Hematopoietic multipotent progenitor cell treated with erythropoietin and hydrocortisone succinate and interleukin-3 and kit ligand, for 4 days (in vitro differentiated cells): Measurements from ENCODE around the gene PIK3R6.
"Not testable (repeated sequence)": the region's sequence is repeated elsewhere in the genome, so short reads cannot be mapped to it uniquely, and the experiment has no call there.

Experiments
- DNase-seq: peaks from one replicate; pipeline ENCODE4 v3.0.0-alpha.2; 2015

The PIK3R6 gene

DNA sequence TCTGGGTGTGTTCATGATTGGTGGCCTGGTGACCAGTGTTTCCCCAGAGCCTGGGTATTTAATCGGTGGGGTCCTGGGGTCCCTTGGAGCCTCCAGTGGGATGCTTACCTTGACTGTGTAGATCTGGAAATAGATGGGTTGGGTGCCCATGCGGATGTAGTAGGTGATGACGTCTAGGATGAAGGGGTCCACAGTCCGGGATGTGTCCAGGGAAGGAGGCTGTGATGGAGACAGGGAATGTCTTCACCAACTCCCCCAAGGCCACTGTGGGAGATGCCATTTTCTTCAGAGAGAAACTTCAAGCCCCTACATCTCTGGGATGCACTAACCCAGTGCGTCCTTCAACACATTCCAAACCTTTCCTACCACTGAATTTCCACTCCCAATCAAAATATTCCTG is 44.2 kb downstream of the PIK3R6 start:
- no peak for DNase-seq

DNA sequence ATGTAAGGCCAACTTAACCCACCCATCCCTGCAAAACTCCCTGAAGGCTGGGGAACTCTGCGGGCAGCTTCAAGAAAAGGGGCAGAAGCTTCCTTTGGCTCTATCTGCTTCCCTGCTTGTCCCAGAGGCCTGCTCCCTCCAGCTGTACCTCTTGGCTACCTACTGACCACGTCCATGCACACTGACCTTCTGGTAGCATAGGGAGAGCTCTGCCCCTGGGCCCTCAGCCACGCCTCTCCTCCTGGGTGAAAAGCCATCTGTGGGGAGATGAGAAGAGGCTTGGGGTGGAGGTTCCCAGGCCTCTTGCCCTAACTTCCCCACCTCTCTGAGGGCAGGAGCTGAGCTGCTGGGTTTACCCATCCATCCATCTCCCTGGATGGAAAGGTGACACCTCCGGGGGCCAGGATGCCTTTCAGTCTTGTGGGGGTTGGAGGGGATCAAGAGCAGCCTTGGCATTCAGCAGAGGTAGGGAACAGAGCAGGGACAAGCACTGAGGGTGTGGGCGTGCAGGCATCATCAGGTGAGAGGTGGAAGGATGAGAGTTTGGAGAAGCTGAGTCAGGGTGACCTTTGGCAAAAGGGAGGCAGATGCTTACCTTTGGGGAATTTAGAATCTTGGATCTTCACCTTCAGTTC is 45.0 kb downstream of the PIK3R6 start:
- no peak for DNase-seq

DNA sequence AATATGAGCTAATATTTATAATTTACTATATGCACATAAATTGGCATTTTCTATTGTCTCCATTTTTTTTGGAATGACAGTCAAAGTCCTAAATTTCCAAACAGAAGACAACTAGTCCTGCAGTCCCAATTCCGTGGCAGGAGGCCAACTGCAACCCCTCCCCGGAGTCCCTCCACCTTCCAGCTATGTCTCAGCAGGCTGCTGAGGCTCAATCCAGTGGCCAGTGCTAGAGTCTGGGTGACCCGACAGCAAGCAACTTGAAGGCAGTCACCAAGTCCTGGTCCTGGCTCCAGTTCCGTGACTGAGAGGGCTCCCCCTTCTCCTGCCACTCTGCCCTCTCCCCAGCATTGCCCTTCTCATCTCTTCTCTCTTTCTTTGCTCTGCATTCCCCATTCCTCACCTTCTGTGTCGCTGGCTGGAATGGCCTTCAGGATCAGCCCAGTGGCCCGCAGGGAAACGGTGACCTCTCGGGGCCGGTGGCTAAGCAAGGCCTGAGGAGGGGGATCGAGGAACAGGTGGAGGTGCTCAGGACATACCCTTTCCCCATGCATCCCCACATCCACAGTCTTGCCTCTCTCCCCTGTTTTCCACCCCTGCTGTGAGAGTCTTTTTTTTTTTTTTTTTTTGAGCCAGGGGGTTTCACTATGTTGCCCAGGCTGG is 45.9 kb downstream of the PIK3R6 start:
- no peak for DNase-seq

DNA sequence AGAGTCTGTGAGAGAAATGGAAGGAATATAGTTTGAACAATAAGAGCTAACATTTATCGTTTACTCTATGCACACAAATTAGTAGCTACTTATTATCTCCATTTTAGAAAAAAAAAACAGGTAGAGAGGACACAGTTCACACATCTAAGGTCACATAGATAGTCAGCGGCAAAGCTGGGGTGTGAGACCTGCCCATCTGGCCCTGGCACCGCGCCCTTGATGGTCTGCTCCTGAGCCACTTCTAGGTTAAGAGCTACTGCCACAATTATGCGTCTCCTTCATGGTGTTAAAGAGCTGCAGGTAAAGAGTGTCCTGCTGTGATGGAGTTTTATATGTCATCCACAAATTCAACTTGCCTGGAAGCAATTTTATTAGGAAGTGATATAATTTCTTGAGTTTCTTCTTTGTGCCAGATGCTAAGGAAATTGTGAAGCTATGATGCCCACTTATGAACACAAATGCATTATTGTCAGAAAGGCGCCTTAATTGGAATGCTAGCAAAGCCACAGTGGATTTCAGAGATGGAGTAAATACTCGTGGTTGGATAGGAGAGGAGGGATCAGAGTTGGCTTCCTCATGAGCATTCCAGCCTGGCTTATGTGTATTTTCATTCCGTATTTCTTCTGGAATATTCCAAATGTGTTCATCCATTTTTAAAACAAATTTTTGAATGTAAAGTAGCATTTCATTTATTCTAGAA is 47.0 kb downstream of the PIK3R6 start:
- DNase-seq, result no peak

- no peak for DNase-seq
These were observed 48.7 kb downstream of the PIK3R6 start for GRCh38 chr17:8818654-8819330.

DNA sequence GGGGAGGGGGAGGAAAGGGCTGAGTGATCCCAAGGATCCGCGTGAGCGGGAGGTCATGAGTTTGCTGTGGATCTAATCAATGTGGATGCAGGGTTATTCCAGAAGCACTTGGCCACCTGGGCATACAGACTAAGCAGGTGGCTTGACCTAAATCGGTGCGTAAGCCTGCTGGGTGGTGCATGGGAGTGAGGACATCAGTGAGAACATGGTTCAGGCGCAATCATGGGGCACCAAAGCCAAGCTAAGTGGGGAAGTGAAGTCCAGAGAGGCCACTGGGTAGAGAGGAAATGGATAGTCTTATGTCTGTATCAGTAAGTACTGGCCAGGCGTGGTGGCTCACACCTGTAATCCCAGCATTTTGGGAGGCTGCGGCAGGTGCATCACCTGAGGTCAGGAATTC is 49.4 kb downstream of the PIK3R6 start:
- DNase-seq, result no peak

- peak; percentile 29 for DNase-seq
These were observed 60.4 kb downstream of the PIK3R6 start for GRCh38 chr17:8806926-8807550.

- no peak for DNase-seq
These were observed 61.1 kb downstream of the PIK3R6 start for GRCh38 chr17:8806253-8806925.

DNA sequence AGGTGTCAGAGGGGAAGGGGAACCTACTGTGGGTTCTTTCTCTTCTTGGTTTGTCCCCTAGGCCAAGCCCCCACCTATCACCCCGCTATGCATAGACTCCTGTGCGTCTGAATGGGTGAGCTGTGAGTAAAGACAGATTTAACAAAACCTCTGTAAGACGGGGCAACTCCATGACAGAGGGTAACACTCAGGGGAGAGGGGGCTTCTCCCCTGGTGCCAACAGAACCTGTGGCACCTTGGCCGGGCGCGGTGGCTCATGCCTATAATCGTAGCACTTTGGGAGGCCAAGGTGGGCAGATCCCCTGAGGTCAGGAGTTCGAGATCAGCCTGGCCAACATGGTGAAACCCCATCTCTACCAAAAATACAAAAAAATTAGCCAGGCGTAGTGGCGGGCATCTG is 62.1 kb downstream of the PIK3R6 start:
- DNase-seq, result not testable (repeated sequence)

- peak; percentile 31 for DNase-seq
These were observed 63.7 kb downstream of the PIK3R6 start for GRCh38 chr17:8803531-8804420.

- DNase-seq, result no peak
These were observed 66.2 kb downstream of the PIK3R6 start for GRCh38 chr17:8801135-8801840.

DNA sequence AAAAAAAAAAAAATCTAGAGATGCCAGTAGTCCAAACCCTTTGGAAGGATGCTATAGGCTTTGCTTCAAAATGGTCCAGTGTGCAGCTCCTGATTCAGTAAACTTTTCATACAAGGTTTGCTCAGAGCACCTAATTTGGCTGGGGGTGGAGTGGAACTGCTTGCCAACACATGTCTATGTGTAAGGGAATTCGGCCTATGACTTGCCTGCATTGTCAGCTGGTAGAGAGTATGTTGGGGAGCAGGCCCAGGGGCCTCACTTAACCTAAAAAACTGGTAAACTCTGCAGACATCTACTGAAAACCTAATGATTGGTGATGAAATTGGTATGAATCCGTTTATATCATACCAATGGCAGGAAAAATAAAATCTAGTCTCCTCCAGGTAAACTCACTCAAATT is 66.8 kb downstream of the PIK3R6 start:
- no peak for DNase-seq

GRCh38 chr17:8799570-8800212 is 67.8 kb downstream of the PIK3R6 start:
- no peak for DNase-seq

GRCh38 chr17:8798846-8799569 is 68.5 kb downstream of the PIK3R6 start, which contains the start of gene MFSD6L:
MFSD6L (minus strand) TSS chr17:8799365; CDS start chr17:8799120, 245 bp downstream.
- no peak for DNase-seq

GRCh38 chr17:8798176-8798845 is 69.2 kb downstream of the PIK3R6 start:
- no peak for DNase-seq

DNA sequence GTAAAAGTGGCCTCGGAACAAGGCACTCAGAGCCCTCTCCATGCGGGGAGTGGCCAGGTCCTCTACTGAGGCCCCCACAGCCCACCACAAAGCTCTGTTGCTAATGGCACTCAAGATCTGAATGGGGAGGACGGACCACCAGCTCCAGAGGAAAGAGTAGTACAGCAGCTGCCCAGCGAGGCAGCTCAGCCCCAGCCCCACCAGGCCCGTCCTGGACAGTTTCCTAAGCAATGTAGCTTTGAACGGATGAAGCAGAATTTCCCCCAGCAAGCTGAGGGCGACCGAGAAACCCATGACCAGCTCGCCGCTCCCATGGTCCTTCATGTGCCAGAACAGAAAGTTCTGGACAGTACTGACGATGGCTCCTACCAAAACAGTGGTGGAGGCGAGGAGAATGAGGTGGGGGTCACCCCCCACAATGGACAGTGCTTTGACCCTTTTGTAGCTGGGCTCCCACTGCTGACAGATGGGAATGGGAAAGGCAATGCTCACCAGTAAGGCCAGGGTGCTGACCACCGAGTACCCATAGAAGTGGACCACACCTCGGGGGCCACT is 69.8 kb downstream of the PIK3R6 start:
- DNase-seq, result no peak

DNA sequence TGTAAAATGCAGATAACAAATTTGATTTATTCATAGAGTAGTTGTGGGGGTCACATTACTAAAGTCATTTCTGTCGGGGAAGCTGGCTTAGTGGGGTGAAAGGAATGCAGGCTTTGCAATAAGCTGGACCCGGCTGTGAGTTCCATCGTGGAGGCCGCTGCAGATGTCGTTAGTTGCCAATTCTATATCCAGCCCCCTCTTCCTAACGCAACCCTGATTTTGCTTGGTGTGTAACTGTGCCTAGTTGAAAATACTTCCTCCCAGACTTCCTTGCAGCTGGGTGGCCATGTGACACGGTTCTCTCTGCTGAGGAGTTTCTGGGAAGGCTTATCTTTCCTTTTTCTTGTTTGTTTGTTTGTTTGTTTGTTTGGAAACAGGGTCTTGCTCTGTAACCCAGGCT is 72.8 kb downstream of the PIK3R6 start:
- no peak for DNase-seq

DNA sequence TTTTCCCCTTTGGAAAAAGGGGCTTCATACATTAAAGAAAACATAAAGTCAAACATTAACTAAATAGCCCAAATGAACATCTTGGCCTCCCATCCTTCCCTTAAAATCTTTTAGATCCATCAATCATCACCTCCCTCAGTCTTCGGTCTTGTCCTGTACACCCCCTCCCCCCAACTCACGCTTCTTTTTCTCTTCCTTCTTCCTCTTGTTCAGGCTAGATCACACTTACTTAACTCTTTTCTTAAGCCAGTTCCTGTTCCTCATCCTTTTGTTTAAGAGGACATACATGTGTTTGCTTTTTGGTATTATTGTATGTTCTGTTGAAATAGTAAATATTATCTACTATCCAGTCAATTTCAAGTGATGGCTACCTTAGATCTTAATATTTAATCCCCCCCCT is 73.8 kb downstream of the PIK3R6 start:
- peak; percentile 40 for DNase-seq

DNA sequence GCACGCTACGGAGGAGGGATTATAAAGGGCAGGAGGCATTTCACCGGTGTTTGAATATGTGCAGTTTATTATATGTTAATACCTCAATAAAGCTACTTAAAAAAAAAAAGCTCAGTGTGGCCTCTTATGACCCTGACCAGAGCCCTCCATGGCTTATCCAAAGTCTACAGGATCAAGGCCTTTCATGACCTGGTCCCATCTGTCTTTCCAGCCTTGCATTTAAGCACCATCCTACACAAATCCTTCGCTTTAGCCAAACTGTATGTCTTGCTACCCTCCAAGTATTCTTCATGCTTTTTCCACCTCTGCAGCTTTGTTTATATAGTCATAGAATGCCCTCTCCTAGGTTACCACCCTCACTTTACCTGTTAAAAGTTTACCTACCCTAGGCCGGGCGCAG is 74.8 kb downstream of the PIK3R6 start:
- no peak for DNase-seq
